ENCODE measurements around the gene JPH2.
"Not testable (repeated sequence)": the region's sequence is repeated elsewhere in the genome, so short reads cannot be mapped to it uniquely, and the experiment has no call there.

Gene JPH2

DNA sequence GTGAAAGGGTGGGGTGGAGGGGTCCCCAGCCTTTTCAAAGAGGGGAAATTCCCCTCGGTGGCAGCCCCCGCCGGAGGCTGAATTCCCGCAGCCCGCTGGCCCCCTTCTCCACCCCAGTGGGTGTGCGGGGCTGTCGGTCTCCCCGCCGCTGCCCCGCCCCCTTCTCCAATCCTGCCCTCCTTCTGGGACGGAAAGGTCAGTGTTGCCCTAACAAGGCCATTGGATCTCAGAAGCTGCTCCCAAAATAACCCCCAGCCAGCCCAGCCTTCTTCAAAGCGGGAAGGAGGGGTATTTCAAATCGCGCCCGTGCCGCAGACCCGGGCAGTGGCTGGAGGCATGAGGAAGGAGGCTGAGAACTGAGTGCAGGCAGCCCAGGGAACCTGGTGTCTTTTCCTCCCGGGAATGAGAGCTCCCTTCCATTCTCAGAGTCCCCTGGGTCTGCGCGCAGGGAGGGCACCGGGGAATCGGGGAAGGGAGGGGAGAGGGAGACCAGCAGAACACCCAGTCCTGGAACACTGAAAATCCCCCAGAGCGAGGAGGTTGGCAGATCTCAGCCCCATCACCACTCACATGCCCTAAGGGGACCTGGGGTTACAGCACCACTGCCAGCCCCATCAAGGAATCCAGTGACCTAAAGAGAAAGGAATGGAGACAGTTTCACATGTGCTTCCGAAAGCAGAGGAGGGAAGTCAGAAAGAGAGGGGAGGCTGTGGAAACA lies at the start of gene JPH2:
TSS of gene JPH2 (minus strand) at position 135 of the 718 bp plus-strand sequence. CDS start 483 bp downstream, outside the sequence.
- FAIRE-seq: no peak

- no peak for FAIRE-seq
Measured at GRCh38 chr20:44235702-44236101, 48.7 kb upstream of the JPH2 start.

GRCh38 chr20:44234566-44235317 lies 47.8 kb upstream of the JPH2 start:
- FAIRE-seq: no peak

GRCh38 chr20:44233436-44234016 lies 46.5 kb upstream of the JPH2 start:
- no peak for FAIRE-seq

- FAIRE-seq: not testable (repeated sequence)
Measured at GRCh38 chr20:44232469-44232856, 45.5 kb upstream of the JPH2 start.

DNA sequence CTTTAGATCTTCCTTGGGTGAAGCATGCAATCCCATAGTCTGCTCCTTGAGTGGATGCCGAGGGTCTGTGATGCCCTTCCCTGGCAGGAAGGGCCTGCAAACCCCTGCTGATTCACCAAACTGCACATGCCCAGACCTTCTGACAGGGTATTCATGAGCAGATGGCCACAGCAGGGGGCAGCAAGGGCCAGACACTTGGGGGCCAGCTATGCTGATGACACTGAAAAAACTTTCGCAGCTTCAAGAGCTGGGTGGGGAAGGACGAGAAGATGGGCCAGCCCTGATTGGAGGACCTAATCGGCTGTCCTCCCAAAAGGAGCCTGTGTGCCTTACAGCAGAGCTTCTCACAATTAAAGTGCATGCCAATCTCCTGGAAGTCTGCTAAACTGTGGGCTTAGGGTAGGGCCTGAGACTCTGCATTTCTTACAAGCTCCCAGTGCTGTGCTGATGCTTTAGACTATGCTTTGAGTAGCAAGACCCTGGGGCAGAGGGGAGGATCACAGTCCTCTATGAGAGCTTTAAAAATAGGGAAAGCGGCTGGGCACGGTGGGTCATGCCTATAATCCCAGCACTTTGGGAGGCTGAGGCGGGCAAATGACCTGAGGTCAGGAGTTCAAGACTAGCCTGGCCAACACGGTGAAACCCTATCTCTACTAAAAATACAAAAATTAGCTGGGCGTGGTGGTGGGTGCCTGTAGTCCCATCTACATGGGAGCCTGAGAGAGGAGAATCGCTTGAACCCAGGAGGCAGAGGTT lies 44.9 kb upstream of the JPH2 start:
- no peak for FAIRE-seq

DNA sequence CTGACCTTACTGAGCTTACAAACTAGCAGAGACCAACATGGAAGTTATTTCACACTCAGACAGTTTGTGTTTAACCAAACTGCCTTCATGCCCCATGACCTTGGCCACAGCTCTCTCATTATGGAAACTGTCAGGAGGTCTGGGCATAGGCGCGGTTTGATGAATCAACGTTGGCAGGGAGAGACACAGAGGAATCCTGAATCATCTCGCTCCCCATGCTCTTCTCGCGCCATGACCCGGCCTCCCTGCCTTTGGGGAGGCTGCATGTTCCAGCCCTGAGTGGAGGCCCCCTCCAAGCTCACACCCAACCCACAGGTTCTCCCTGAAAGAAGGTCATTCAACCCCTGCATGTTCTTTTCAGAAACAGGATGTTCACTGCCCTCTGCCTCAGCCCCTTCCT lies 44.2 kb upstream of the JPH2 start:
- no peak for FAIRE-seq

DNA sequence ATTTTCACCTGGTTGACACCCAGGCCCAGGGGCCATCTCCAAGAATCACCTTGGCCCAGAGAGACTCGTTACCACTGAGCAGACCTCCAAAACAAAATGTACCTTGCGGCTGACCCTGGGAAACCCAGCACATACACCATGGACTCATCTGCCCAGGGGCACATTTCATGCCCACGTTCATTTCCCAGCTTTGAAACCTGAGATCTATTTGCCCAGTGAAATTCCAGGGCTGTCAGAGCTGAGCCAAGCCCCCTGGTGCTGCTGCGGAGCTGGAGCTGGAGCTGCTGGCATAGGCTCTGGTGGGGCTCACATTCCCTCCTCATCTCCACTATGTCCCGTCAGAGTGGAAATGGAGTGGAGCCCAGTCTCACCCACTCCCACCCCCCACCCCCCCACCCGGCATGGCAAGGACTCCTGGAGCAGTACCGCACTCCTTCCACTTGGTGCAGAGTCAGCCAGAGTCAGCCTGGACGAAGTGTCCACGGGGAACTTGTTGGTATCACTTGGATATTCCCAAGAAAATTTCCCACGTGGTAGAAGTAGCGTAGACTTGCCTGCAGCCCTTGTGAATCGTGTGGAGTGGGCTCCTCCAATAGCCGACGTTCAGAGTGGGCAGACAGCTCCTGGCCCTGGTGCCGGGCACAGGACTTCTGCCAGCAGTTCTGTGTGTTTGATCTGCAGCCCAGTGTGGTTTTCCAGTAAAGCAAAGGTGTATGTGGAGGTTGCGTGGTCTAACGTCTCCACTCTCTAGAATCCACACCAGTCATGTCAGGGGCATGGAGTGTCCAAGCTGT lies 41.7 kb upstream of the JPH2 start:
- no peak for FAIRE-seq

- FAIRE-seq: no peak
Measured at GRCh38 chr20:44224637-44225036, 37.6 kb upstream of the JPH2 start.

GRCh38 chr20:44223721-44224120 lies 36.7 kb upstream of the JPH2 start:
- no peak for FAIRE-seq

- no peak for FAIRE-seq
Measured at GRCh38 chr20:44222633-44223368, 35.8 kb upstream of the JPH2 start.

- no peak for FAIRE-seq
Measured at GRCh38 chr20:44222027-44222426, 35.0 kb upstream of the JPH2 start.

DNA sequence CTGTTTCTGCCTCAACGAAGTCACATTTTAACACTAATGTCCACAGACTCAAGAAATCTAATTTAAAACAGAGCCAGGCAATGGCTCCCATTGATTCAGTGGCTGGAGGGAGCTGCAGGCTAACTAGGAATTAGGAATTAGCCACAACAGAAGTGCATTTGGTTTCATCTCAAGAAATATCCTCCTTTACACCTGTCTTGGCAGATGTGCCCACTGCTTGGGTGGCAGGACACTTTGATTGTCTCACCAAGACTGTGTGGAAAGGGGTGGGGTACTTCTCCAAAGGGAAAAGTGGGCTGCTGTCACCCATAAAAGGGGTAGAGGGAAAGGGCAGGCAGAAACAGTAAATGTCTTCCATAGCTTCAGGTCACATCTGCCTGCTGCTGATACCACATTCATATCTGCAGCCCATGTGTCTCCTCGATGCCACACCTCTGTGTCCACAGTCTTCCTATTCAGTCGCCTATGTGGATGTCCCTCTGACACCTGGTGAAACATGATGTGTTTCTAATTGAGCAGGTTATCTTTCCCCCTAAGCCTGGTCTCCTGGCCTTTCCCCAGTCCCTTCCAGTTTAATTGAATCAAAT lies 34.5 kb upstream of the JPH2 start:
- no peak for FAIRE-seq

- FAIRE-seq: no peak
Measured at GRCh38 chr20:44219791-44220190, 32.8 kb upstream of the JPH2 start.

DNA sequence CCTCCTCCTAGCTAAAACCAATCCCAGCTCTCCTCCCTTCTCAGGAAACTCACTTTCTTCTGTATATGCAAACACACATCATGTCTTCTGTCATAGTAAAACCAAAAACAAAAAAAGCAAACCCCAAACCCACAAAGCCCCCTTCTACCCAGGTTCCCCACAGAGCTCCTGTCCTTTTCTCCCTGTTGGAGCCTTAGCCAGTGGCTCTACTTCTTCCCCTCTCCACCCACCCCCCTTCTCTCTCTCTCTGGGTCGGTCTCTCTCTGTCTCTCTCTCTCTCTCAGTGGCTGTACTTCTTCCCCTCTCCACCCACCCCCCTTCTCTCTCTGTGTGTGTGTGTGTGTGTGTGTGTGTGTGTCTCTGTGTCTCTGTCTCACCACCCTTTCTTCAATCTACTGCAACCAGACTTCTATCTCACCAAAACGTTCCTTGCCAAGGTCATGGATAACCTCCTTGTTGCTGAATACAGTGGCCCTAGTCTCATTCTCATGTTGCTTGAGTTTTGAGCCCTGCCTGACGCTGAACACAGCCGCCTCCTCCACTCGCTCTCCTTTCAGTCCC lies 32.3 kb upstream of the JPH2 start:
- FAIRE-seq: no peak

DNA sequence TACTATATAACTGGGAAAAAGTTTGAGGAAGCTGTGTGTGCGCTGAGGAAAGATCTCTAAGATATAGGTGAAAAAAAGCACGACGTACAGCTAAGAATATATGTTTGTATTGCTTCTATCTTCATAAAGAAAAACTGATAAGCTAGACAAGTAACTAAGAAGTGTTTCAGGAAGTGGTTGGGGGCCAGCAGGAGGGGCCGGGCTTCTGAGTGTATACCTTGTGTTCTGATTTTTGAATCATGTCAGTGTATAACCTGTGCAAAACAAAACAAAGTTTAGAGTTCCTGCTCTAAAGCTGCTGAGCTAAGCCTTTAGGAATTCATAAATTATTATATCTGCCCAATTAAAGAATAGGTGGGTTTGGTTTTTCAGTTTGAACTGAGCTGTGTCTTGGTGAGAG lies 31.5 kb upstream of the JPH2 start:
- no peak for FAIRE-seq

GRCh38 chr20:44217342-44218092 lies 30.5 kb upstream of the JPH2 start:
- FAIRE-seq: no peak

DNA sequence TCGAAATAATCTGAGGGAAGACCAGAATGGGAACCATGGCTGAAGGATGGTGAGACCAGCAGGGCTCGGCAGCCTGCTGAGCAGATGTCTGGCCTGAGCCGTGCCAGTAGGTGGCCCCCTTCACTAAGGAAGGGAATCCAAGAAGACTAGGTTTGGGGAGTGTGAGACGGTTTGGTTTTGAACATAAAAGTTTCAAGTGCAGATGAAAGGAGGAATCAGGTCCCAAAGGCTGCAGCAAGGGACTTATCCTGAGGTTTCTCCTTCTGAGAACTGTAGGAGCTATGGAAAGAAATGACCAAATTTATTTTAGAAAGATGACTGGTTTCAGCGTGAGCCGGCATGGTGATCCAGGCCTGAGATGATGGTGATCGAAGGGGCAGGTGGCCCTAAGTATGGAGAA lies 28.1 kb upstream of the JPH2 start:
- no peak for FAIRE-seq

- no peak for FAIRE-seq
Measured at GRCh38 chr20:44212792-44213191, 25.8 kb upstream of the JPH2 start.

Data from endometrium (tissue), 2 donors.